CD4-positive, alpha-beta T cell (primary cell): ENCODE results near the gene RASSF8. TPM values are rescaled to one million over a fixed set of nuclear protein-coding genes. Genes with fewer than 3 reads are reported as not detected.

Source experiments
- ATAC-seq: fragments of 200-7000 bp; cut with Tn5 transposase; one replicate; pipeline ENCODE4 v1.10.0; 2022; ENCODE audit warnings: mild to moderate bottlenecking; ENCODE audit not compliant: poor library complexity
- CTCF ChIA-PET: fragments of 350-600 bp; sonication (Branson Sonifier 250); formaldehyde crosslinking; loops from one replicate; lab custom pipeline; 2021; ENCODE audit warnings: antibody characterized with exemption, inconsistent platforms; lab: Charles Lee
- POLR2A ChIA-PET: fragments of 350-600 bp; sonication (Branson Sonifier 250); formaldehyde crosslinking; loops from one replicate; lab custom pipeline; 2021; ENCODE audit warnings: antibody characterized with exemption, inconsistent platforms; lab: Charles Lee
- DNase-seq, 14 experiments: peaks; one replicate each; pipeline ENCODE4 v3.0.0-alpha.2; 2013 to 2020; ENCODE audit warnings: mixed read lengths in 2 of 14
- H3K27ac ChIP-seq, 2 donors: one replicate each; pipeline versions ENCODE4 v1.5.1 to v1.7.0; 2013; ENCODE audit warnings: low read length in 2 of 2, low read depth in 1 of 2, mild to moderate bottlenecking in 1 of 2
- H3K27me3 ChIP-seq, 2 experiments: 1 replicate in 1 of 2; 2 replicates in 1 of 2; pipeline versions ENCODE4 v1.6.1 to v1.7.0; 2013; ENCODE audit warnings: low read length in 2 of 2, control low read depth in 1 of 2, mild to moderate bottlenecking in 1 of 2, moderate library complexity in 1 of 2; ENCODE audit not compliant: insufficient read depth in 2 of 2, control insufficient read depth in 1 of 2
- H3K36me3 ChIP-seq: one replicate; pipeline ENCODE4 v1.6.1; 2013; ENCODE audit warnings: low read length, control low read depth; ENCODE audit not compliant: insufficient read depth
- H3K4me1 ChIP-seq: one replicate; pipeline ENCODE4 v1.6.1; 2013; ENCODE audit warnings: low read length, control low read depth; ENCODE audit not compliant: insufficient read depth
- H3K4me3 ChIP-seq: one replicate; pipeline ENCODE4 v1.5.1; 2013; ENCODE audit warnings: mild to moderate bottlenecking, low read length, moderate library complexity
- H3K9me3 ChIP-seq, 2 experiments: 1 replicate in 1 of 2; 2 replicates in 1 of 2; pipeline versions ENCODE4 v1.6.1 to v1.7.0; 2013; ENCODE audit warnings: low read length in 2 of 2, mild to moderate bottlenecking in 2 of 2, control low read depth in 1 of 2, moderate library complexity in 1 of 2; ENCODE audit not compliant: control insufficient read depth in 1 of 2, insufficient read depth in 1 of 2
- H3K27ac Mint-ChIP-seq: one replicate; pipeline ENCODE4 v1.8.0; 2020; ENCODE audit warnings: mixed read lengths
- H3K27me3 Mint-ChIP-seq: one replicate; pipeline ENCODE4 v1.8.0; 2021; ENCODE audit warnings: mixed read lengths
- H3K36me3 Mint-ChIP-seq: one replicate; pipeline ENCODE4 v1.8.0; 2021; ENCODE audit warnings: low read depth, mixed read lengths
- H3K4me1 Mint-ChIP-seq: one replicate; pipeline ENCODE4 v1.8.0; 2021; ENCODE audit warnings: low read depth, mixed read lengths
- H3K4me3 Mint-ChIP-seq: one replicate; pipeline ENCODE4 v1.8.0; 2020; ENCODE audit warnings: mild to moderate bottlenecking, mixed read lengths
- H3K9me3 Mint-ChIP-seq: one replicate; pipeline ENCODE4 v1.8.0; 2020; ENCODE audit warnings: mixed read lengths
- intact Hi-C, 2 experiments: fragments of 100-400 bp; cut with DNase I in 1 of 2; cut with micrococcal nuclease in 1 of 2; formaldehyde crosslinking; loops; one replicate each; pipeline versions ENCODE4 v1.15.1 to v1.9.0; 2023 to 2025; cut with DNase I, micrococcal nuclease
- total RNA-seq, 174 experiments: library from RNA in 2 of 174; stranded (reverse) in 2 of 174; gene quantifications; one replicate each; pipeline ENCODE4 v1.2.3 and lab custom pipeline; 2021 to 2026
- TF ChIP-seq, protein P1 (sequence below): fragments of 200-600 bp; IDR thresholded peaks from one replicate; pipeline ENCODE4 v1.8.0; 2022; ENCODE audit warnings: antibody characterized with exemption, mild to moderate bottlenecking

Gene RASSF8
- total RNA-seq, 2 experiments from 2014 or later = 0.71 to 1.4 TPM

GRCh38 chr12:26031318-26031717 is 72.8 kb downstream of the RASSF8 start:
- no peak overlapping the region for H3K27ac ChIP-seq
- POLR2A ChIA-PET = no interaction called here
- TF ChIP-seq, protein P1, sequence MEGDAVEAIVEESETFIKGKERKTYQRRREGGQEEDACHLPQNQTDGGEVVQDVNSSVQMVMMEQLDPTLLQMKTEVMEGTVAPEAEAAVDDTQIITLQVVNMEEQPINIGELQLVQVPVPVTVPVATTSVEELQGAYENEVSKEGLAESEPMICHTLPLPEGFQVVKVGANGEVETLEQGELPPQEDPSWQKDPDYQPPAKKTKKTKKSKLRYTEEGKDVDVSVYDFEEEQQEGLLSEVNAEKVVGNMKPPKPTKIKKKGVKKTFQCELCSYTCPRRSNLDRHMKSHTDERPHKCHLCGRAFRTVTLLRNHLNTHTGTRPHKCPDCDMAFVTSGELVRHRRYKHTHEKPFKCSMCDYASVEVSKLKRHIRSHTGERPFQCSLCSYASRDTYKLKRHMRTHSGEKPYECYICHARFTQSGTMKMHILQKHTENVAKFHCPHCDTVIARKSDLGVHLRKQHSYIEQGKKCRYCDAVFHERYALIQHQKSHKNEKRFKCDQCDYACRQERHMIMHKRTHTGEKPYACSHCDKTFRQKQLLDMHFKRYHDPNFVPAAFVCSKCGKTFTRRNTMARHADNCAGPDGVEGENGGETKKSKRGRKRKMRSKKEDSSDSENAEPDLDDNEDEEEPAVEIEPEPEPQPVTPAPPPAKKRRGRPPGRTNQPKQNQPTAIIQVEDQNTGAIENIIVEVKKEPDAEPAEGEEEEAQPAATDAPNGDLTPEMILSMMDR = no peak
- no peaks in the 10 kb centered on the region for H3K36me3 Mint-ChIP-seq
- H3K4me3 Mint-ChIP-seq = no peak overlapping the region
- no peaks in the 10 kb centered on the region for H3K4me1 ChIP-seq
- H3K27me3 Mint-ChIP-seq = no peaks in the 10 kb centered on the region
- H3K9me3 ChIP-seq = no peaks in the 10 kb centered on the region
- H3K9me3 Mint-ChIP-seq = no peaks in the 10 kb centered on the region
- intact Hi-C loops = no loop called here
- H3K36me3 ChIP-seq = no peaks in the 10 kb centered on the region
- ATAC-seq (no peak), DNase-seq (no peak)
- no peak overlapping the region for H3K27ac Mint-ChIP-seq
- no peak overlapping the region for H3K4me3 ChIP-seq
- no peaks in the 10 kb centered on the region for H3K4me1 Mint-ChIP-seq
- no peaks in the 10 kb centered on the region for H3K27me3 ChIP-seq
- CTCF ChIA-PET = no interaction called here

DNA sequence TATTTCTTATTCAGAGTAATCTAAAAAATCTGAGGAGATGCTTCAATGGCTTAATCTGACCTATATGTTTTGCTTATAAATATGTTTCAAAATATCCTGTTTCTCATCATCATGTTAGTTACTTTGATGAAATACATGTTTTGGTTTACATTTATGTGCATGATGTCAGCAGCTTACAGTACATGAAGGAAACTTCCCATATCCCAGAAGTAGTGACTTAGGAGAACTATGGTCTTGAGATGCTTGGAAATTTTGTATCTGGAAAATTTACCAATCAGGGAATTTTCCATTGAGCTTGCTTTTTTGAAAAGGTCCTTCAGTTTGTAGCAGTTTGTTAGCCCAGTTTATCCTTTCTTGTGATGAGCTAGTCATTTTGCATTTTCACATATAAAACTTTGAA is 73.3 kb downstream of the RASSF8 start:
- H3K27me3 Mint-ChIP-seq = no peaks in the 10 kb centered on the region

GRCh38 chr12:26032290-26032689 is 73.8 kb downstream of the RASSF8 start:
- H3K9me3 Mint-ChIP-seq = no peaks in the 10 kb centered on the region
- POLR2A ChIA-PET = interaction anchor here (0.6 kb wide), 1 partner anchor 1975 kb away, joined by 4 read pairs; no protein-coding TSS in a partner anchor
- no peaks in the 10 kb centered on the region for H3K36me3 ChIP-seq
- H3K4me3 ChIP-seq = no peak overlapping the region
- ATAC-seq = no peak
- H3K9me3 ChIP-seq = no peaks in the 10 kb centered on the region
- no peaks in the 10 kb centered on the region for H3K36me3 Mint-ChIP-seq
- TF ChIP-seq, protein P1 = no peak
- no peak for DNase-seq
- no peaks in the 10 kb centered on the region for H3K4me1 ChIP-seq
- CTCF ChIA-PET = interaction anchor here (0.8 kb wide), 1 partner anchor 9 kb away, joined by 3 read pairs; no protein-coding TSS in a partner anchor
- no peaks in the 10 kb centered on the region for H3K4me1 Mint-ChIP-seq
- H3K27ac Mint-ChIP-seq = no peak overlapping the region
- intact Hi-C loops = no loop called here
- H3K4me3 Mint-ChIP-seq = no peak overlapping the region
- H3K27ac ChIP-seq = no peak overlapping the region
- H3K27me3 Mint-ChIP-seq = no peaks in the 10 kb centered on the region
- H3K27me3 ChIP-seq = no peaks in the 10 kb centered on the region

More for the DNA sequence above, 73.3 kb downstream of the RASSF8 start:
- Mint-ChIP-seq H3K36me3 (no peaks in the 10 kb centered on the region), H3K4me3 (no peak overlapping the region), H3K27ac (no peak overlapping the region), H3K4me1 (no peaks in the 10 kb centered on the region), H3K9me3 (no peaks in the 10 kb centered on the region)
- DNase-seq (no peak), ATAC-seq (no peak)
- no peaks in the 10 kb centered on the region for H3K27me3 ChIP-seq
- H3K9me3 ChIP-seq = no peaks in the 10 kb centered on the region
- H3K4me1 ChIP-seq = no peaks in the 10 kb centered on the region
- ChIA-PET CTCF (interaction anchor here (0.8 kb wide), 1 partner anchor 9 kb away, joined by 3 read pairs; no protein-coding TSS in a partner anchor), POLR2A (no interaction called here)
- TF ChIP-seq, protein P1 = no peak
- intact Hi-C loops = no loop called here
- no peak overlapping the region for H3K4me3 ChIP-seq
- no peaks in the 10 kb centered on the region for H3K36me3 ChIP-seq
- H3K27ac ChIP-seq = no peak overlapping the region
